A549 treated with AZD9567 at 1 μM for 4 hours (cell line): ENCODE results near the gene TMEM109. TPM values are rescaled to one million over a fixed set of nuclear protein-coding genes. Genes with fewer than 3 reads are reported as not detected.

Source experiments
- total RNA-seq: library from RNA; stranded (reverse); fragments of 200-300 nt; extraction: Qiagen RNA extraction; gene quantifications from 5 replicates; pipeline ENCODE4 v1.2.3, GENCODE V29; 2022; ENCODE audit not compliant: insufficient read depth

The TMEM109 gene, protein sequence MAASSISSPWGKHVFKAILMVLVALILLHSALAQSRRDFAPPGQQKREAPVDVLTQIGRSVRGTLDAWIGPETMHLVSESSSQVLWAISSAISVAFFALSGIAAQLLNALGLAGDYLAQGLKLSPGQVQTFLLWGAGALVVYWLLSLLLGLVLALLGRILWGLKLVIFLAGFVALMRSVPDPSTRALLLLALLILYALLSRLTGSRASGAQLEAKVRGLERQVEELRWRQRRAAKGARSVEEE
- total RNA-seq = 111 to 124 TPM (median 116 TPM) in 5 replicates

DNA sequence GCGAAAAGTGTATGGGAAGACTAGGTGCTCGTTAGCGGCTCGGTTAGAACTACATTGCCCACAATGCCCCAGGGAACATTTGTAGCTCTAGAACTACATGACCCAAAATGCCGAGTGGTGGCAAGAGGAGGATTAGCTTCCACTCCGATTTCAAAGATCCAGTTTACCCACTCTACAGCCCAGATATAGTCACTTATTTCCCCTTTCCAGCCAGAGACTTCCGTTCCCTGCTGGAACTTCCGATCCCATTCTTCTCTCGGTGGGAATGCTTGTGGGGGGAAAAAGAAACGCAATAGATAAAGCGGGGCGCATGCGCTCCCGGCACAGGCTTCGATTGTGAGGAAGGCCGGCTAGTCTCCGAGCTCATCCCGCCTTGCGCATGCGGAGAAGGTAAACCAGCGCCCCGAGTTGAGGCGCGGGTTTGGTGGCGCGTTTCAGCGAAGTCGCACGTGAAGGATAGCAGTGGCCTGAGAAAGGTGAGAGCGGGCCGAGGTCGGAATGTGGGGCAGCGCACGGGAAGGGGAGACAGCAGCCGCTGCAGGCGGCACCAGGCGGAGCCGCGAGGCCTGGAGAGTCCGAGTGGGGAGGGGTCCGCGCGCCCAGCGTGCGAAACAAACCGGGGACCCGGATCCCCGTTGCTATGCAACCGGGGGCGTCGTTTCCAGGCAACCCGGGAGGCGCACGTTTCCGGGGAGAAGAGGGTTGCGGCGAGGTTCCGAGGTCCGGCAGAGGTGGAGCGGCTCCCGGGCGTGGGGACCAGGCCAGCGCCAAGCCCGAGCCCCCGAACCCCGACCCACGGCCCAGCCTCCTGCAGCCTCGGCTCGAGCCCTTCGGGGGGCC lies at the start of gene TMEM109:
TMEM109 (plus strand) TSS at position 366 of the 840 bp plus-strand sequence. CDS start 5,536 bp downstream, outside the sequence.

DNA sequence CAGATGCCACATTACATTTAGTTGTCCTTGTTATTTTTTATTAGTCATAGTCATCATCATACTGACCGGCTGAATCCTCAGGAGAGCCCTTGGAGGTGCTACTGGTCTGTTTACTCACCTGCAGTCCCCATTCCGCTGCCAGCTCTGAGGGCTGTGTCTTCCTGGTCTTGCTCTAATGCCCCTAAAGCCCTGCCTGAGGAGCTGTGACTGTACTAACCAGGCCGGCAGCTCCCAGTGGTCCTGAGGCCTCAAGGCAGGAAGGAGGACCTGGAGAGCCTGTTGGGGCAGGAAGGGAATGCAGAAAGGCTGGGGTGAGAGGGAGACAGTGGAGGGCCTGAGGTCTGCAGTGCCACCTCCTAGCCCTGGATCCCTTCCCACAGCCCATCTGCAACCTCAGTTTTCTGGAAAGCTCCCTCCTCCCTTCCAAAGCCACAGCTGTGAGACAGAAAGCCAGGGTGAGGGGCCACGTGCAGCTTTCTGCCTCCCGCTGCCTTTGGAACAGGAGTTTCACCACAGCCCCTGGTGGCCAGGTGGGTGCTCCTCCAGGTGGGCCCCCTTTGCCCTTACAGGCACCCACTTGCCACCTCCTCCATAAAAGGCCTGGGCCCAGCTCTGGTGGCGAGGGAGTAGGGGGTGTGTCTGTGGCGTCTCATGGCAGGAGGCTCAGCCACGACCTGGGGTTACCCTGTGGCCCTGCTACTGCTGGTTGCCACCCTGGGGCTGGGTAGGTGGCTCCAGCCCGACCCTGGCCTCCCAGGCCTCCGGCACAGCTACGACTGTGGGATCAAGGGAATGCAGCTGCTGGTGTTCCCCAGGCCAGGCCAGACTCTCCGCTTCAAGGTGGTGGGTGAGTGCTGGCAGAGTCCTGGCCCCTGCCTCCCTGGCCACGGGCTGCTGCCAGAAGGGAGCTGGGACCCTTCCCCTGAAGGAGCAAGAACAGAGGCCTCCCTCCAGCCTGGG lies 46.8 kb upstream of the TMEM109 start, which contains the start of gene ZP1:
ZP1 (plus strand) TSS at position 632 of the 960 bp plus-strand sequence; CDS start at position 652, 20 bp downstream.

DNA sequence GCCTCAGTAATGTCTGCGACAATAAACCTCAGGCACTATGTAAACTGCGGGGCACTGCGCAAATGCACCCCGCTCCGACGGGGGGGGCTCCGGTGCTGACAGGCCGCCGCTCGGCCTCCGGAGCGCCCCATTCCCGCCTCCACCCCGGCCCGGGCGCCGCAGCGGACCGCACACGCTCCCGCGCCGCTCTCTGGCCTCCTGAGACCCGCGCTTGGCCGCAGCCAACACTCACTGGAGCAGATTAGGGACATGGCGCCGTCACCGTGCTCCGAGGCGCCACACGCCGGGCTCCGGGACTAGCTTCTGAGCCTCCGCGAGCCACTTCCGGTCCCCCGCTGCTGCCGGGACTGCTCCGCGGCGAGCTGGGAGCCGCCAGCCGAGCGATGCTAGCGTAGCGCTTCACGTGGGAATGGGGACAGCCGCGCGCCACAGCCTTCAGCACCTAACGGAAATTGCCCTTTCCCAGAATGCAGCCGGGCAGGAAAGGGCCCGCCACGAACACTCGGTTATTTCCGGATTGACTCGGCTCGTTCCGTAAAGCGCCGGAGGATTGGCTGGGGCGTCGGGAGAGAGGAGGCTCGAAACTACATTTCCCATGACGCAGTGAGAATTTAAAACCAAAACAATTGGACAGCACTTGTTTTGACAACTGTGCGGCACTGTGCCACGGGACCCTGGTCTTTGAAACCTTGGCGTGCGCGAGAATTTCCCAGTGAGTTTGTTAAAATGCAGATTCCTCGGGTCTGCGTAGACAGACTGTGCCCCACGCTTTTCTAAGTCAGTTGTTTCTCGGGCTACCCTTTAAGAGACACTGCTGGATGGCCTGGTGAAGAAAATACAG lies 7.6 kb upstream of the TMEM109 start, which contains the start of gene PRPF19:
PRPF19 (minus strand) TSS at position 454 of the 841 bp plus-strand sequence; CDS start at position 251, 203 bp downstream.

DNA sequence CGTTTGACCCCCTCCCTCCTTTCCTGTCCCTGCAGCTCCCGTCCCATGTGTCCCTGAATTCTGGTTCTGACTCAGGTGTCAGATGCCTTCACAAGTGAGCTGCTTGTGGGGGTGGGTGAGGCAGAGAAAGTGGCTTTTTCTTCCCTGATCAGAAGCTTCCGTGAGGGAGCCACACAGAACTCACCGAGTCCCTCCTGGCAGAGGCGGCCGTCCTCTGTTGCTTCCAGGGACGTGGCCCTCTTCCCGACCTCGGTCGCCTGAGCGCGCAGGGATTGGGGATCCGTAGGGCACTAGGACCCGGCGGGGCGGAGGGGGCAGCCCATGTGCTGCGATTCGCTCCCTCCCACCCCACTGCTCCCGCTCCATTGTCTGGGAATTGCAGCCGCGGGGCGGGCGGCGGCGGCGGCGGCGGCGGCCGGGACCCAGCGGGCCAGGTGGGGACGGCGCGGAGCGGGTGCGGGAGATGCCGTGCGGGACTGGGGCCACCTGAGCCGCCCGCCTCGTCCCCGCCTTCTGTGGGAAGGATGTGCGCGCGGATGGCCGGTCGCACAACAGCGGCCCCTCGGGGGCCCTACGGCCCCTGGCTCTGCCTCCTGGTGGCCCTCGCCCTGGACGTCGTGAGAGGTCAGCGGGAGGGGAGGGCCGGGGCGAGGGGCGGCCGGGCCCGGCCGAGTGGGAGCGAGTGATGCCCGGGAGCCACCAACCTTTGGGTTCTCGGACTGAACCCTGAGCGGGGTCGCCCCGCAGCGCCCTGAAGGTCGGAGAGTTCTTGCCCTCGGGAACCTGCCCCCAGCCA lies 10.3 kb downstream of the TMEM109 start, which contains the start of gene TMEM132A:
TMEM132A (plus strand) TSS at position 351 of the 796 bp plus-strand sequence; CDS start at position 525, 174 bp downstream.

DNA sequence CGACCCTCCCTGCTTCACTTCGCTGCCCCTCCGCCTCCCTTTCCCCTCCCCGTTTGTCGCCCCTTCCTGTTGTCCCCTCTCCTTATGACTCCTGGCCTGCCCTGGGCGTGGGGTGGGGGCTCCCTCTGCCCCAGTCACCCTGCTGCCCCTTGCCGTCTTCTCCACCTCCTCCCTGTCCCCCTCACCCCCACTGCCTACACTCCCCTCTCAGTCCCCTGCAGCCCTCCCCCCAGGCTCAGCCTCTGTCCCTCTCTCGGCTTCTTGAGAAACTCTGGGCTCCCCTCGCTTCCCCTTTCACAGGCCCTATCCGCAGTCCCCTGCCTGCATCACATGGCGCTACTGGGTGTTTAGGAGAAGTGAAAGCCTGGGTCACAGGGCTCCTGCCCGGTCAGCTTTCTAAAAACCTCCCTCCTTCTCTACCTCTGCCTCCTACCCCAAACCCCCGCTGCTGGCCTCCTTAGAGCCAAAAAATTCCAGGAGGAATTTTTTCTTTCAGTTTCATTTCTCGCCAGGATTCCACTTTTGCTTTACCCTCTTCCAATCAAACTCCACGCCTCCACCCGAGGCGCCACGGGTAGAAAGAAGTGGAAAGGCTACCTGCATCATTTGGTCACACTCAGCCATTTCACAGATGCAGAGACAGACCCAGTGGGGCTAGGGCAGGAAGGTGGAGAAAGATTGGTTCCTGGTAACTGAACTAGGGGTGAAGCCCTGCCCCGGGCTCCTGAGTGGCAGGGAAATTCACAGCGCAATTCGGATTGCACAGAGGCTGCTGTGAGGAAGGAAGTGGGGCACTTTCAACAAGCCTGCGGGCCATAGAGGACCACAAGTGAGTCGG lies 38.2 kb downstream of the TMEM109 start, which contains the start of gene SLC15A3:
SLC15A3 (minus strand) TSS at position 273 of the 838 bp plus-strand sequence. CDS start 625 bp downstream, outside the sequence.

DNA sequence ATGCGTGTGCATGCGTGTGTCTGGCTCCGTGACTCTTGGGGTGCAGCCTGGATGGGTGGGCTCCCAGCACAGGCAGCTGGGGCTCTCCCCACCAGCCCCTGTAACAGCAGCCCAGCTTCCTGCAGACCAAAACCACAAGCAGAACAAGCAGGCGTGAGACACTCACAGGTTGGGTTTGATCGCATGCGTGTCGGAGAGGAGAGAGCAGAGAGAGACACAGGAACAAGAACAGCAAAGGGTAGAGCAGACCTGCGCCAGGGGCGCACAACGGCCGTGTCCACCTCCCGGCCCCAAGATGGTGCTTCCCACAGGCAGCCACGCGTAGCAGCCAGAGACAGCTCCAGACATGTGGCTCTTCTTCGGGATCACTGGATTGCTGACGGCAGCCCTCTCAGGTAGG lies 57.6 kb downstream of the TMEM109 start, which contains the start of gene CD6:
CD6 (plus strand) TSS at position 161 of the 400 bp plus-strand sequence; CDS start at position 347, 186 bp downstream.

Other genes starting within 250 kb of the TMEM109 start
- not detected in 5 replicates for gene MS4A8, start 214.5 kb upstream of the TMEM109 start, total RNA-seq
- not detected in 5 replicates for gene MS4A18, start 189.4 kb upstream of the TMEM109 start, total RNA-seq
- gene MS4A15, start 157.3 kb upstream of the TMEM109 start, total RNA-seq = 0.05 TPM in 1 of 5 replicates, not detected in the others
- not detected in 5 replicates for gene MS4A10, start 128.8 kb upstream of the TMEM109 start, total RNA-seq
- 91.9 to 107 TPM (median 95.6 TPM) in 5 replicates for gene CCDC86, start 72.0 kb upstream of the TMEM109 start, total RNA-seq
- 0.05 to 0.08 TPM (median 0.07 TPM) in 4 of 5 replicates, not detected in the other for gene PTGDR2, start 58.2 kb upstream of the TMEM109 start, total RNA-seq
- gene ZP1, start 46.6 kb upstream of the TMEM109 start, total RNA-seq = 0.05 to 0.60 TPM (median 0.23 TPM) in 4 of 5 replicates, not detected in the other
- 180 to 197 TPM (median 188 TPM) in 5 replicates for gene PRPF19, start 7.6 kb upstream of the TMEM109 start, total RNA-seq
- gene TMEM132A, start 10.3 kb downstream of the TMEM109 start, total RNA-seq = 72.0 to 145 TPM (median 132 TPM) in 5 replicates
- not detected in 5 replicates for gene SLC15A3, start 38.0 kb downstream of the TMEM109 start, total RNA-seq
- 0.08 to 0.16 TPM (median 0.09 TPM) in 4 of 5 replicates, not detected in the other for gene CD6, start 57.5 kb downstream of the TMEM109 start, total RNA-seq
- gene CD5, start 188.3 kb downstream of the TMEM109 start, total RNA-seq = 0.02 TPM in 1 of 5 replicates, not detected in the others
- 12.0 to 18.8 TPM (median 18.0 TPM) in 5 replicates for gene VPS37C, start 247.3 kb downstream of the TMEM109 start, total RNA-seq